ENCODE measurements around the gene ATP10D.

The ATP10D gene

DNA sequence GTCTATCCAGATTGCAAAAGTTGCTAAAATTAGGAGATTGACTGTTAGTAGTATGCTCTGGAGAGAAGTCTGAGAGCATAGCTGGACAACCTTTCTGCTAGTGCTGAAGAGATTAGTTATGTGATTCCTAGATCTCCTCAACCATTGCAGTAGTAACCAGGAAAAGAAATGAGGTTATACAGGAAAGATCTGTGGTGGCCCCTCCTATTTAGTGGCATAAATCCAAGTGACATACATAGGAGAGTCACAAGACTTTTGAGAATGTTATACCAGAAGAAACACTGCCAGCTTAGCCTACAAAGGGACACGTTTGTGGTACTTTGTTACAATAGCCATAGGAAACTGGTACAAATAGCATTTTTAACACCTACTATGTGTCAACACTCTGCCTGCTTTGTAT, 105.2 kb downstream of the ATP10D start:
- no peak for DNase-seq (ENCODE audit: low spot score)

DNA sequence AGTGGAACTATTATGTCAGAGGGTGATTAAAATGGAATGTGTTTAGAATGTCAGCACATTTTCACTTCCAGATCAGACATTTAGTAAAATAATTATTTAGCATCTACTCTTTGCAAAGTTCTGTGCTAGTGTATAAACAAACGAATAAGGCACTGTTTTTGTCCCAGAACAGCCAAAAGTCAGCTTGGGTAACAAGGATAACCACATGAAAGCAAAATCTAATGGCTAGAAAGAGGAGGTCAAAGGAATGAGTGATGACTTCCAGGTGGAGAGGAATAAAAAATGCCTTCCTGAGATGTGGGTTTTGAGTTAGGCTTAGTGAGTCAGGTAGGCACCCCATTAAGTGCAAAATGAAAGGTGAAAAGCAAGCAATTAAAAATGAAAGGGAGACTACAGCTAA, 112.6 kb downstream of the ATP10D start:
- DNase-seq (ENCODE audit: low spot score): peak; percentile 39

DNA sequence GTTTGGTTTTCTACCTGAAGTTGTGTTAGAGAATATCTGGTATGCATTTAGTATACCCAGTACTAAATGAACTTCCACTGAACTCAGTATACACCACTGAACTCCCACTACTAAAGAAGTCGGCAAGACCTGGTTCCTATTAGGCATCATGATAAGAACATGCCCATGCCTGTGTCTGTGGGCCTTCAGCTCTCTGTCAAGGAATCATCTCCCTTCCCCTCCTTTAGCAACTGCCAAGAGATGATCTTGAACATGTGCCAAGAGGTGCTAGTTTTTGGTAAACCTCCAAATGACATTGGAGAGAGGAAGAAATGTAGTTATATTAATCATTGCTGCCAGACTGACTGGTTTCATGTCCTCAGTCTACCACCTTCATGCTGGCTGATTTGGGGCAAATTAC, 113.2 kb downstream of the ATP10D start:
- no peak for DNase-seq (ENCODE audit: low spot score)

DNA sequence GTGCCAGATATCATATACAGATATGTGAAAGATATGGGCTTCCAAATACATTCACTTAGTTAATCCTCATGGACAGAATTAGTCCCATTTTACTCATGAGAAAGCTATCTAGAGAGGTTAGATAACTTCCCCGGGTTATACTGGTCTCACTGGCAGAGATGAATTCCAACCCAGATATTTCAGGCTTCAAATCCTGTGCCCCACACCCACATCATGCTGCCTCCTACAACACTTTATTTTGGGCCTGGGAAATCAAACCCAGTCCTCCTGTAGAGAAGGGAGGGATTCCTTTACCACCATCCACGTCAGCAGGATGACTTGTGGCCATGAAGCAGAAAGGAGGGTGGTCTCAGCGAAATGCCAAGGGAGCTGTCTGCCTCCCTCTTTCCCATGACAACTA, 113.8 kb downstream of the ATP10D start:
- DNase-seq (ENCODE audit: low spot score): no peak

DNA sequence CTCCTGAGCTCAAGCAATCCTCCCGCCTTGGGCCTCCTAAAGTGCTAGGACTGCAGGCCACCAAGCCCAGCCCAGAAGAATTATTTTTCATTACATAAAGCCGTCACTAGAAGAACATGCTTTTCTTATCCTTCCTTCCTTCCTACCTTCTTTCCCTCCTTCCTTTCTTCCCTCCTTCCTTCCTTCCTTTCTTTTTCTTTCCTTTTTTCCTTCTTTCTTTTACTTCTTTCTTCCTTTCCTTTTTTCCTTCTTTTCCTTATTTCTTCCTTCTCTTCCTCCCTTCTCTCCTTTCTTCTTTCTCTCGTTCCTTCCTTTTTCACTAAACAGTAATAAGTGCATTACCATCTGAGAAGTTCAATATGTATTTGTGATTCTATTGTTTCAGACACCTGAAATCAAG, 121.4 kb downstream of the ATP10D start:
- no peak for DNase-seq (ENCODE audit: low spot score)

DNA sequence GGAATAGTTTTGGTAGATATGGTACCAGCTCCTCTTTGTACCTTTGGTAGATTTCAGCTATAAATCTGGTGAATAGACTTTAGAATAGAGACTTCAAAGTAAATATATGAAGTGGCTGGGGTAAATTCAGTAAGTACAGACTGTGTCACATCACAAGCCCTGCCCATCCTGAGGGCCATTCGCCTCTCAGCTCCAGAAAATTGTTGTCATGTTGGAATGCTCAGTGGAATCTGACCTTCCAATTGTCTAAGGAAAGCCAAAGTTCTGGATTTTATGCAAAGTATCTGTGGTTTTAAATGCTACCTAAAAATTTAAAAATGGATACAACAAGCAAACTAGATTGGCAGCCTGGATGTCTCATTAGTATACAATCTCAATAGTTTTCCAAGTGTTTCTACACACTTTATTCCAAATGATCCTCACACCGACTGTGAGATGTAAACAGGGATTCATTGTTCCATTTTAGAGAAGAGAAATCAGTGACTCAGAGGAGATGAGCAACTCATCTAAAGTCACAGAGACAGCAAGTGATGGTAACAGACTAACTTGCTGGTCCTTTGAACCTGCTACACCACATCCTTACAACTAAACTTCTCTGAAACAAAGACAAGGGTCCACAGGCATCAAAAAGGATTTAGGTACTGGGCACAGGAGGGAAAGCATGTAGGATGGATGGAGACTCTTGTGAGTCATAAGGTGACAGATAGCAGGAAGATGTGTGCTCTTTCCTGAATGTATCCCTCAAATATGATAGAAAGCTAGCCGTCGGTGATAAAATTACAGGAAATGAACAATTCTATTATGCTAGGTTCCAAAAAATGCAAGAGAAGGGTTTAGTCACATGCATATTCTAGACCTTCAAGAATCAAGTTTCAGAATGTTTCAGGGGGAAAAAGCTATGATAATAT, 127.3 kb downstream of the ATP10D start:
- no peak for DNase-seq (ENCODE audit: low spot score)

DNA sequence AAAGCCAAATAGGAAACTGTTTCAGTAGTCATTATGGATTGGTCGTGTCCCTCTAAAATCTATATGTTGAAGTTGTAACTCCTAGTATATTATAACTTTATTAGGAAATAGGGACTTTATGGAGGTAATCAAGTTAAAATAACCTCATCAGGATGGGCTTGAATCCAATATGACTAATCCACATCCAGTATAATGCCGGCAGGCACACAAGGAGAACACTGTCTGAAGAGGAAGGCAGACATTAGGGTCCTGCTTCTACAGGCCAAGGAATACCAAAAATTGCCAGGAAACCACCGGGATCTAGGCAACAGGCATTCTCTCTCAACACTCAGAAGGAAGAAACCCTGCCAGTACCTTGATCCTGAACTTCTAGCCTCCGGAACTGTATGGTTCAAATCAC, 130.3 kb downstream of the ATP10D start:
- DNase-seq (ENCODE audit: low spot score): no peak

DNA sequence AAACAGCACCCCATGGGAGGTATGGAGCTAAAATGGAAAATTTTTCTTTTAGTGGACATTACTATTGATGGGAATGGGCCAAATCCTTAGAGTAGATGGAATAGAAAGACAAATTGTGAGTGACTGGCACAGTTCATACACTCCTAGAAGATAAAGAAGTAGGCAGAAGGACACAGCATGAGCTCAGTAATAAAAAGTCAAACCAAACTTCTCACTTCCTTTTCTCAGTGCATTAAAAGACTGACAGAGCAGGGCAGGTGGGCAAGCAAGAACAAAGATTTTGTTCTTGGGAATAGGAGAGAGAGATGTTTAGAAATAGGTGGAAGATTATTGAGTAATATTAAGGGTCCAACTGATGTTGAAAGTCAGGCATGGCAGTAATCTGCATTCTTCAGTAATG, 132.5 kb downstream of the ATP10D start:
- DNase-seq (ENCODE audit: low spot score): no peak

DNA sequence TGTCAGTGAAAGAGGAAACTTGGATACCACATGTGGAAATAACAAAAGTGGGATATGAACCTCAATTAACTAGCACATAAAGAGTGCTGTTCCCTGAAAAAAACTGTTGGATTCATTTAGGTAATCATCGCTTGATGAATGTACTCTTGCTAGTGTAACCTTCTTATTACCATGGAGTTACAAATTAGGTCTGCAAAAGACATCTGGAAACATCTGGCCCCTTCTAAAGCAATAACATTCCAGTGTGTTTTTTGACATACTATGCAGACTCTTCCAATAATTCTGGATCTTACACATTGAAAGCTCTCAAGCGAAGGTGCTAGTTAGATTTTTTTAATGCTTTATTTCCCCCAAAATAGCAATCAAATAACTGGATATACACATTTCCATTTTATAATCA, 134.6 kb downstream of the ATP10D start:
- DNase-seq (ENCODE audit: low spot score): no peak

DNA sequence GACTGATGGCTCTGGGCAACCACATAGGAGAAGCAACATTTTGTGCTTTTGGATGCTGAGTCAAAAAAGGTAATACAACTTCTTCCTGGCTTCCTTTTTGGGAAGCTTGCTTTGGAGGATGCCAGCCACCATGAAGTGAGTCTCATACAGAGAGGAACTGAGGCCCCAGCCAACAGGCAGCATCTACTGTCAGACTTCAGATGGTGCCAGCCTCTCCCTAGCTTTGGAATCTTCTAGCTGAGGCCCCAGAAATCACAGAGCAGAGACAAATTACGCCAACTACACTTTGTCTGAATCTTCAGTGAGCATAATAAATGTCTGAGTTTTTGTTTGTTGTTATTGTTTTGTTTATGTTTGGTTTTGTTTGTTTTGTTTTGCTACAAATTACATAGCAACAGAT, 136.1 kb downstream of the ATP10D start:
- DNase-seq (ENCODE audit: low spot score): no peak

DNA sequence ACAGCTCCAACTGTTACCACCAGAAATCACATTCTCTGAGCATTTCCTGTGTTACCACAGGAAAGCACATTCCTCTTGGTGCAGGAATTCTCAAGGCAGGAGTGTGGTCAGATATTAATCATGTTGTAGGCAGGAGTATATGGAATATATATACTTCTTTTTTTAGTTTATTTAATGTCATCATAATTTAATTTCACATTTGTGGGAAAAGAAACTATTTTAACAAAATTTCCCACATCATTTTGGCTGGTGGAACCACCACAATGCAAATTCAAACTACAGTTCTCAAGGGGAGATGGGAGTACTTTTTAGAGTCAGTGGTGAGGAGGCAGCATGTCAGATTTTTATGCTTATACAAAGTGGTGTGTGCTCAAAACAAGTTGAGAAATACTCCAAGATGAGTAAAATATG, 139.0 kb downstream of the ATP10D start:
- no peak for DNase-seq (ENCODE audit: low spot score)

DNA sequence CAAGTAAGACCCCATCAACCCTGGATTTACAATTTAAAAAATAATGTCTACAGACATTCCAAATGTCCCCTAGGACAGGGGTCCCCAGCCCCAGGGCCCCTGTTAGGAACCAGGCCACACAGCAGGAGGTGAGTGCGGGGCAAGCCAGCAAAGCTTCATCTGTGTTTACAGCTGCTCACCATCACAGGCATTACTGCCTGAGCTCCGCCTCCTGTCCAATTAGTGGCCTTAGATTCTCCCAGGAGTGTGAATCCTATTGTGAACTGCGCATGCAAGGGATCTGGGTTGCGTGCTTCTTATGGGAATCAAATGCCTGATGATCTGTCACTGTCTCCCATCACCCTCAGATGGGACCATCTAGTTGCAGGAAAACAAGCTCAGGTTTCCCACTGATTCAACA, 146.1 kb downstream of the ATP10D start:
- no peak for DNase-seq (ENCODE audit: low spot score)

DNA sequence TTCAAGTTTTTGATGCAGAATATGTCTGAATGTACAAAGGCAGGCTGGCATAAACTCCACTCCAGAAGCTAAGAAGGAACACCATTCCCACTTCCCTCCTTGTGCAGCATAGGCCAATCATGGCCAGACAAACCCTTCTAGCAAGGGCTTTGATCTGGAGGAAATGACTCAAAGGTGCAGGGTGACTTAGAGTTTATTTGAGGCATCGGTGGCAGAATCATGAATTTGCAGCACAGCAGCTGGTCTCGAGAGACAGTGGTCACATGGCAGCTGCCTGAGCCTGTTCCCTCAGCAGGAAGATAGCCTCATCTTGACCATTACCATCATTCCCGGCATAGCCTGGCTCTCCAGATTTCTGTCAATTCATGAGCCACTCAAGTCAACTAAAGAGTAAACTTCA, 154.5 kb downstream of the ATP10D start:
- DNase-seq (ENCODE audit: low spot score): no peak

DNA sequence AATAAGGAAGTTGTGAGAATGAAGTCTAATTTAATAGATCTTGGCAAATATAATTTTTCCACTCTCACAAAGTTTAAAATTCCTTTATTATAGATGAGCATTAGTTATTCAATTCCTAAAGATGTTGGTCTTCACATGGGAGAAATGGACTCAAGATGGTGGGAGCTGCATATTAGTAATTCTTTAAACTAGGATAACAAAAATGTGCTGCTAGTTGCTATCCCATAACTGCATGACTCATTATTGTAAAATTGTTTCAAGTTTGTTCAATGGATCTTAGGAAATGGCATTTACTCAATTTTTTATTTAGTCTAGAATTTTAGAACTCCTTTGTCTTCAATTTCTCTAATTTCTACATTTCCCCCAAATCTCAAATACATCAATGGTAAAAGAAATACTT, 155.8 kb downstream of the ATP10D start:
- no peak for DNase-seq (ENCODE audit: low spot score)

DNA sequence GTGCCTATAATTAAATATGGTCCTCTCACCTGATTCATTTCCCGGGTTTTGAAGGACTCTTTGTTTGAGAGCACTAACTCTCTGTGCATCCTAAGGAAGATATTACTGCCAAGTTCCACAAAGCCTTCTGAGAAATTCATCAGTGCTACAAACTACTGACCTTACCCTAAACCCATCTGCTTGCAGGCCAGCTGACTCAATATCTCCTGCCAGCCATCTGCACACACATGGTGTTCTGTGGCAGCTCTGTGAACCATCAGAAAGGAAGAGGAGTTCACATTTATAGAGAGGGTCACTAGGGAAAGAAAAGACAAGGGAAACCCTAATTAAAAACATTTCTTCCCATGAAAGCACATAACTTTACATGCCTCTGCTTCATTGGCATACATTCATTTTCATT, 156.7 kb downstream of the ATP10D start:
- no peak for DNase-seq (ENCODE audit: low spot score)

DNA sequence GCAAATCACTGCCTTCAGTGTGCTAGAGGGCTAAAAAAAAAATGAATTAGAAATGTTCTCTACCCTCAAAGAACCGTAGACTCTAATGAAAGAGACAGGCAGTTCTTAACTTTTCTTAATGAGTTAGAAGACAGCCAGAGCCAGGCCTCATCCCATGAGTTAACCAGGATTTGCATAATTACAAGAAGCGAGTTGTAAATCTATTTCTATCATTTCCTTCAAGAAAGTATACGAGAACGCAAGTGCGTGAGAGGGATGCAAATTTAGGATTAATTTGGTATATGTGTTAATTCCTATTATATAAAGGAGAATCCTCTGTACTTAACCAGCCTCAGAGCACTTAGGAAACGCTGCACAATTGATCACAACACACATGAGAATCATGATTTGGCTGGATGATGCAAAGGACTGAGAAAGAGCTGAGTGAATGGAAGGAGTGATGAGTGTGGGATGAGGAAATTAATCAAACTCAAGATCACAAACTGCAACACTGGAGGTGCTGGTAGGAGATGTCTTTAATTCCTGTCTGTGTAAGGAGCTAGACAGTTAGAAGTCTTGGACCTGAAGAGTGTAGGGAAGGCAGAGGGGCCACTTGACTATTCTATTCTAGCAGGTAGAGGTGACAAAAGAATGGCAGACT, 157.2 kb downstream of the ATP10D start:
- no peak for DNase-seq (ENCODE audit: low spot score)

Data from SW480 (cell line).